D721Med (cell line): ENCODE results near the gene MAP3K6.

Experiments
- DNase-seq: peaks from one replicate; pipeline ENCODE4 v3.0.0; 2011; ENCODE audit warnings: low spot score; ENCODE audit not compliant: insufficient read length
- FAIRE-seq: peaks from 2 replicates; lab custom pipeline; 2011; peaks lifted over from hg19 to GRCh38; lab: Jason Lieb, UNC
- CTCF ChIP-seq: IDR thresholded peaks from 2 replicates; pipeline ENCODE4 v1.5.1; 2012; ENCODE audit warnings: mild to moderate bottlenecking, control low read depth; ENCODE audit not compliant: insufficient read depth; ENCODE audit errors: missing control alignments

Gene MAP3K6

GRCh38 chr1:27400963-27401341 lies 34.2 kb upstream of the MAP3K6 start:
- DNase-seq (no peak), FAIRE-seq (no peak)
- no peak for TF ChIP-seq CTCF

GRCh38 chr1:27400082-27400962 lies 33.6 kb upstream of the MAP3K6 start:
- DNase-seq (no peak), FAIRE-seq (no peak)
- no peak for TF ChIP-seq CTCF

GRCh38 chr1:27399251-27400025 lies 32.7 kb upstream of the MAP3K6 start:
- no peak for FAIRE-seq
- no peak for TF ChIP-seq CTCF
- DNase-seq = no peak

- no peak for FAIRE-seq
- TF ChIP-seq CTCF = no peak
- no peak for DNase-seq
These were observed 31.8 kb upstream of the MAP3K6 start for GRCh38 chr1:27398405-27399149.

- TF ChIP-seq CTCF = no peak
- DNase-seq (no peak), FAIRE-seq (no peak)
These were observed 31.0 kb upstream of the MAP3K6 start for GRCh38 chr1:27397749-27398148.

GRCh38 chr1:27397110-27397509 lies 30.3 kb upstream of the MAP3K6 start:
- no peak for TF ChIP-seq CTCF
- DNase-seq (no peak), FAIRE-seq (no peak)
